ENCODE data around the gene DBN1.

DNA sequence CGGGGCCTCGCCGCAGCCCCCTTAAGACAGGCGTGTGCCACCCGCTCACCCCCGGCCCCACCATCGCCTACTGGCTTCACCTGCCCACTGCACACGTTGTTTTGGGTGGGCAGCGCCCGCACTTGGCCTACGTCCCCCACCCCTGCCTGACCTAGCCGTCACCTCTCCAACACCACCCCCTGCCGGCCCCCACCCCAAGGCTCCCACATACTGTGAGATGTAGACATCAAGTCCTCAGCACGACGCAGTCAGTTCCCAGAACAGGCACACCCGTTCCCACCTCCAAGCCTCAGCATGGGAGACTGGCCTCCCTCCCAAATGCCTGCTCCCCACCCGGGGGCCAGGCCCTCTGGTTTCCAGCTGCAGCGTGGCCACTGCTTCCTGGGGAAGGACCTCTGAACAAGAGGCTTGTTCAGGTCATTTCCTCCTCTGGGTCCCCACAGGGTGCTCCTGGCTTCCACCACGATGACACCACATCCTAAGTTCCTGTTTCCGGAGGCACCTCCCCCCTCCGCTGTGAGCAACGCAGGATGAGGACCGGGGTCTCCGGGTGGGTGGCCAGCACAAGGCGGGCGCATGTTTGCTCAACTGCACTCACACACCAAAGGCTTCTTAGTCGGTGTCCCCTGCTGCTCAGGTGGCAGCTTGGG, 11.3 kb downstream of the DBN1 start:
- no peak for TF ChIP-seq CTCF (IDR thresholded peaks at IDR 0.05)
- TF ChIP-seq POLR2AphosphoS5 (IDR thresholded peaks at IDR 0.05) = no peak
- no peak for TF ChIP-seq POLR2A (IDR thresholded peaks at IDR 0.05)

Measured in transverse colon (tissue), 4 donors.